Epithelial cell of proximal tubule (primary cell): ENCODE measurements around the gene PIK3R5. TPM values are rescaled to one million over a fixed set of nuclear protein-coding genes. Genes with fewer than 3 reads are reported as not detected.

ENCODE experiments used
- DNase-seq: peaks from one replicate; pipeline ENCODE4 v3.0.0-alpha.2; 2011; ENCODE audit warnings: low read depth
- H3K4me3 ChIP-seq: 2 replicates; pipeline ENCODE4 v1.5.1; 2011; ENCODE audit warnings: low read depth, mild to moderate bottlenecking, low read length
- CTCF ChIP-seq: conservative IDR thresholded peaks from 2 replicates; pipeline ENCODE4 v1.5.1; 2012; ENCODE audit warnings: low read depth, mild to moderate bottlenecking, low read length
- total RNA-seq: library from RNA; depleted of rRNA; stranded (reverse); fragments of >200 nt; gene quantifications from 2 replicates; pipeline ENCODE4 v1.2.3, GENCODE V29; 2015

The PIK3R5 gene
- total RNA-seq, 1 donor from 2014 or later = 0.12 TPM

DNA sequence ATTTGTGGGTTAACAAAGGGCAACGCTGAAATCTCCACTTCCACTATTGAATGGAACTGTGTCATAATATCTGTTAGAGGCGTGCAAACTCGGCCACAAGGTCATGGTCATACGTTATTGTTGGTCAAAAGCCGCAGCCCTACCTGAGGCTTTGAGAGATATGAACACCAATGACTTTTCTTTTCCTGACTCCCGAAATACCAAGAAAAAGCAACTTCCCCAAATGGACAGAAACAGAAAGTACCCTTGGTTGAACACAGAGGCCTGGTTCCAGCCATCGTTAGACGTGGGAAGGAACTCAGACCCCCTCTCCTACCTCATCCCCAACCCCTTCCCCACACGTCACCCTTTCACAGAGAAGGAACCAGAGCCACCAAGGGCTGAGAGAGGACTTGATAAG lies 1.4 kb upstream of the PIK3R5 start:
- DNase-seq = no peak
- no peak for TF ChIP-seq CTCF
- no peak overlapping the region for H3K4me3 ChIP-seq

GRCh38 chr17:8964801-8965393 lies 610 bp downstream of the PIK3R5 start:
- no peak overlapping the region for H3K4me3 ChIP-seq
- DNase-seq = no peak
- no peak for TF ChIP-seq CTCF

GRCh38 chr17:8963647-8964258 lies 1.8 kb downstream of the PIK3R5 start:
- no peak overlapping the region for H3K4me3 ChIP-seq
- no peak for TF ChIP-seq CTCF
- no peak for DNase-seq

DNA sequence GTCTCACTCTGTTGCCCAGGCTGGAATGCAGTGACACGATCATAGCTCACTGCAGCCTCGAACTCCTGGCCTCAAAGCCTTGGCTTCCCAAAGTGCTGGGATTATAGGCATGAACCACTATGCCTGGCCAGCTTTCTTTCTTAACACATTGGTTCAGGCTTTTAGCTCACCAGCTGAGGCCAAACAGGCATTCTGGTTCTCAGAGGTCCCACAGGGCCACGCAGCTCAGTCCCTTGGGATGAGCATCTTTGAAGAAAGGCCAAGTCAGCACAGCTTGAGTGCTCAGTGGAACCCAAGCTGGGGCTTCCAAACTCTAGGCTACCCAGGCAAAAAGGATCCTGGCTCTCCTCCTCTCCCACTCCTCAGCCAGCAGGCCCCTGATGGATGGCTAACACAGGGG lies 2.5 kb downstream of the PIK3R5 start:
- TF ChIP-seq CTCF = no peak
- H3K4me3 ChIP-seq = no peak overlapping the region
- no peak for DNase-seq

GRCh38 chr17:8961829-8962228 lies 3.7 kb downstream of the PIK3R5 start:
- no peak overlapping the region for H3K4me3 ChIP-seq
- TF ChIP-seq CTCF = no peak
- no peak for DNase-seq

DNA sequence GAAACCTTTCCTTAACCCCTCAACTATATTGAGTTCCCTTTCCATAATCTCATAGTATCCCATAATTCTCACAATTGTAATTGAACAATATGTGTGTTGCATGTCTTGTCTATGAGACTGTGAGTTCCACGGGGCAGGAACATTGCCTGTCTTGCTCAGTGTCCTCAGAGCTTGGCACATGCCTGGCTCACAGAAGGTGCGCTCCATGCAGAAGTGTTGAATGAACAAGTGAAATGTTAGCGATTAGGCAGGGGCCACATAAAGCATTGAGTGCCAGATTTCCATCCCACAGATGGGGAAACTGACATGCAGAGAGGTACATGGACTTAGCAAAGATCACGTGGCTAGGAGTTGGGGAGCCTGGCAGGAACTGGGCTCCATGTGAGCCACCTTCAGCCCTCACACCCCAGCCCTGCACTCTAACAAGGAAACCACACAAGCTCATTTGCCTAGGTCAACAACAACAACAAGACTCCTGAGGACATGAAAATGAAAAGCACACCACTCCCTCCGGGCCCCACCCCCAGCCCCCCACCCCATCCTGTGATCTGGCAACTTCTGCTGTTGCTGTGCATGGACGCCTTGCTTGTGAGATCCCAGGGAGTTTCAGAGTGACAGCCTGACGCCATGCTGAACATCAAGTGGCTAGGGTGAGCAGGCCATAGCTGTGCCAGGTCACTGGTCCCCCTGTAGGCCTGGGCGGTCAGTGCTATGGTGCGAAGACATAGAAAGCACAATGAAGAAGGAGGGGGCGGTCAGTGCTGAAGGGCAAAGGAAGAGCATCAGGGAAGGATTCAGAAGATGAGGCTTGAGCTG lies 5.0 kb downstream of the PIK3R5 start:
- TF ChIP-seq CTCF = no peak

More for the DNA sequence above, 5.0 kb downstream of the PIK3R5 start:
- H3K4me3 ChIP-seq = no peak overlapping the region
- no peak for DNase-seq
